ENCODE results near the gene ZFYVE9.

ZFYVE9 gene

GRCh38 chr1:52365746-52366516 is 224.0 kb downstream of the ZFYVE9 start, which contains the start of gene CC2D1B (continued):
- TF ChIP-seq ZNF571 (tag by site-specific recombination; IDR thresholded peaks at IDR 0.05) (no peak), ZNF623 (tag by site-specific recombination; IDR thresholded peaks at IDR 0.05) (no peak), ZNF514 (tag by site-specific recombination; IDR thresholded peaks at IDR 0.05) (no peak), MZF1 (tag by site-specific recombination; IDR thresholded peaks at IDR 0.05; ENCODE audit: borderline replicate concordance) (peak; percentile 32), ZNF596 (tag by site-specific recombination; IDR thresholded peaks at IDR 0.05) (no peak), ZNF391 (tag by site-specific recombination; IDR thresholded peaks at IDR 0.05; ENCODE audit: borderline replicate concordance, low read depth) (peak; percentile 89; the same call in 1 of the 2 replicates), ZNF658 (tag by site-specific recombination; IDR thresholded peaks at IDR 0.05) (no peak), KLF1 (tag by site-specific recombination; IDR thresholded peaks at IDR 0.05) (peak; percentile 89), BCL11B (tag by site-specific recombination; IDR thresholded peaks at IDR 0.05; ENCODE audit: low read depth) (no peak), ZNF112 (tag by site-specific recombination; IDR thresholded peaks at IDR 0.05) (no peak), ZNF776 (tag by site-specific recombination; IDR thresholded peaks at IDR 0.05; ENCODE audit: borderline replicate concordance) (no peak), CTCF (tag by site-specific recombination; IDR thresholded peaks at IDR 0.05) (peak; percentile 74), ZFP41 (tag by site-specific recombination; IDR thresholded peaks at IDR 0.05; ENCODE audit: borderline replicate concordance) (no peak), ZNF214 (tag by site-specific recombination; IDR thresholded peaks at IDR 0.05; ENCODE audit: borderline replicate concordance) (no peak), AEBP2 (tag by site-specific recombination; IDR thresholded peaks at IDR 0.05; ENCODE audit: borderline replicate concordance) (no peak), ZNF645 (tag by site-specific recombination; IDR thresholded peaks at IDR 0.05) (no peak), ZNF302 (tag by site-specific recombination; IDR thresholded peaks at IDR 0.05; ENCODE audit: low read depth) (no peak), KLF16 (tag by site-specific recombination; IDR thresholded peaks at IDR 0.05) (peak; percentile 78), ZNF701 (tag by site-specific recombination; IDR thresholded peaks at IDR 0.05) (no peak), ZBTB17 (tag by site-specific recombination; IDR thresholded peaks at IDR 0.05) (no peak), PBX3 (CRISPR knock-in tag; IDR thresholded peaks at IDR 0.05) (no peak), ZNF132 (tag by site-specific recombination; IDR thresholded peaks at IDR 0.05; ENCODE audit: borderline replicate concordance) (no peak), ZNF121 (tag by site-specific recombination; IDR thresholded peaks at IDR 0.05) (0 out of 2 replicates have a peak, but pooled peaks have one; percentile 44), ELK4 (IDR thresholded peaks at IDR 0.05; ENCODE audit: borderline replicate concordance, low read depth, low read length) (no peak), MYNN (tag by site-specific recombination; IDR thresholded peaks at IDR 0.05; ENCODE audit: borderline replicate concordance) (no peak), PRDM1 (tag by site-specific recombination; IDR thresholded peaks at IDR 0.05) (no peak), ZBTB8A (tag by site-specific recombination; IDR thresholded peaks at IDR 0.05) (peak; percentile 100), ZNF600 (tag by site-specific recombination; IDR thresholded peaks at IDR 0.05) (peak; percentile 58; the same call in 1 of the 2 replicates), ZNF473 (tag by site-specific recombination; IDR thresholded peaks at IDR 0.05) (no peak), ZNF629 (tag by site-specific recombination; IDR thresholded peaks at IDR 0.05) (no peak; the same call in 1 of the 2 replicates), ZNF777 (tag by site-specific recombination; IDR thresholded peaks at IDR 0.05; ENCODE audit: borderline replicate concordance) (peak; percentile 42; the same call in 1 of the 2 replicates), ZNF426 (tag by site-specific recombination; IDR thresholded peaks at IDR 0.05) (no peak), OVOL3 (tag by site-specific recombination; IDR thresholded peaks at IDR 0.05) (peak; percentile 76)

Data from HEK293 (cell line).